Glomerular visceral epithelial cell (primary cell): ENCODE results near the gene CDK5.

Experiments
- DNase-seq: peaks from one replicate; pipeline ENCODE4 v3.0.0-alpha.2; 2016; ENCODE audit errors: extremely low spot score

The CDK5 gene

DNA sequence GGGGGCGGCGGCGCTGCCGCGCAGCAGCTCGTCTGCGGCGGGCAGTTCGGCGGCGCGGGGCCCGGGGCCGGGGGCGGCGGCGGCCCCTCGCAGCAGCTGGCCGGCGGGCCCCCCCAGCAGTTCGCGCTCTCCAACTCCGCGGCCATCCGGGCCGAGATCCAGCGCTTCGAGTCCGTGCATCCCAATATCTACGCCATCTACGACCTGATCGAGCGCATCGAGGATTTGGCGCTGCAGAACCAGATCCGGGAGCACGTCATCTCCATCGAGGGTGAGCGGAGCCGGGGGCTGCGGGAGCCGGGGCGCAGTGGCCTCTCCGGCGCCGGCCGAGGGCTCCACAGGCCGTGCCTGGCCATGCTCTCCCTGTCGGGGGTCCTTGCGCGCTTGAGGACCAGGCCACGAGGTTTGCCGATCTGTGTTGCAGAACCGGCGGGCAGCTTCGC lies 29.1 kb upstream of the CDK5 start:
- peak; percentile 31 for DNase-seq

GRCh38 chr7:151085691-151086620 lies 28.3 kb upstream of the CDK5 start, which contains the start of gene AGAP3:
Gene AGAP3, plus strand, starts transcription at chr7:151086475. Its CDS starts 267 bp downstream, at chr7:151086742.
- DNase-seq: peak; percentile 76

GRCh38 chr7:151085329-151085690 lies 27.6 kb upstream of the CDK5 start:
- DNase-seq: no peak

GRCh38 chr7:151083824-151084160 lies 26.1 kb upstream of the CDK5 start:
- no peak for DNase-seq

DNA sequence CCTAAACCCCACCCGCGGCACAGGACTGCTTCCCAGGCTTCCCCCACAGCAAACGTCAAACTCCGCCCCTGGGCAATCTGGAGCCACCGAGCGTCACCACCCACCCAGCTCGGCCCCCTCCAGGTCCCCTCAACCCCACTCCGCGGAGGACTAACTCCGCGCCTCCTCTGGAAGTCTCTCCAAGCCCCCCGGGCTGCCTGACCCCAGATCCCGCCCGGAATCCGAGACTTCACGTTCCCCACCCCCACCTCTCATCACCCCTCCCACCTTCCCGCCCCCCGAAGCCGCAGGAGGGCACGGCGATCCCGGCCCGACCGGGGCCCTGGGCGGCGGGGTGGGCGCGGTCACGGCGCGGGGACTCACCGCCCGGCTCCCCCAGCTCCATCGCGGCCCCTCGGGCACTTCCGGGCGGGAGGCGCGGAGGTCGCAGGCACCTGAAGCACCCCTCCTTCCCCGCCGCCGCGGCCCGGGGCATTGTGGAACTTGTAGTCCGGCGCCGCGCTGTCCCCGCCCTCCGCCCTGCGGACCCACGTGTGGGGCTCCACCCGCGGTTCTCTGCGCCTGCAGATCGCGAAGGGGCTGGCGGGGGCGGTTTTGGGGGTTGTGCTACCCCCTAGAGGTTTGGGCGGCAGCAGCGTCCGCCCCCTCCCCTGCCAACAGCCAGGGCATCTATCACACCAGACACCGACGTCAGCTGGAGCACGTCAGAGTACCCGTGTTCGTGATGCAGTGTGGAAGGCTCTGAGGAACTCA lies 25.6 kb upstream of the CDK5 start, which contains the start of gene TMUB1:
Gene TMUB1, minus strand, starts transcription at position 423 of the 753 bp plus-strand sequence. CDS start 930 bp downstream, outside the sequence.
- peak; percentile 62 for DNase-seq

GRCh38 chr7:151082141-151083070 lies 24.7 kb upstream of the CDK5 start:
- no peak for DNase-seq

DNA sequence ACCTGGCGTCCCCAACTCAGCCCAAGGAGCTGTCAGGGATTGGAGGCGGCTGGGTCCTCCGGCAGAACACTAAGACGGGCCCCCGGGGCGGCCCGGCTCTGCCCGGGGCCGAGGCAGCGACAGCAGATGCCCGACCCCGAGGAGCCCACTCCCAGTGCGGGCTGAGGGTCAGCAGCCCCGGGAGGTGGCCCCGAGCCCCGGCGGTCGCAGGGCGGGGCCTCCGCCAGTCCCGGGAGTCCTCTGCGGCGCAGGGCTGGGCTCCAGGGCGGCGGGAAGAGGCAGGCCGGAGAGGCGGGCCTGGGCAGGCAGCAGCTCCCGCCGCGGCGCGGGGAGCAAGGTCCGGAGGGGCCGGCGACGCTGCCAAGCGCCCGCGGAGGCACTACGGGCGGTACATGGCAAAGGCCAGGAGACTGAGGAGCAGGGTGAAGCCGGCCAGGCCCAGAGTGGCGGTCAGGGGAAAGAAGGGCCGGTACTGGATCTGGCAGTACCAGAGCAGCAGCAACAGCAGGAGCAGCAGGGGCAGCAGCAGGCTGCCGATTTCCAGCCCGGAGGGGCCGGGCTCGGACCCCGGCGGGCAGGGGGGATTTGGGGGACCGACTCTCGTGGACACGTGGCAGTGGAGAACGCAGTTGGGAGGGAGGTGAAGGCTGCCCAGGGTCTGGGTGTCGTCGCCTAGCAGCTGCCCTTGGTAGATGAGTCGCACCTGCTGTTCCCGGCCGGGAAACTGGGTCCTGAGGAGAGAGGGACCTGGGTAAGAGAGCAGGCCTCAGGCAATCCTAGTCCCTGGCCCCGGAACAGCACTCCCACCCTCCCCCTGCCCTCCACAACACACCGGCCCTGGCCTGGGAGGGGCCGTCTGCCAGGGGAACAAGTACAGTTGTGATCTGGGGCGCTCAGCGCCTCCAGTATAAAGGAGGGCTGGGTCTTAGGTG lies 23.7 kb upstream of the CDK5 start:
- peak; percentile 34 for DNase-seq

GRCh38 chr7:151080522-151081169 lies 22.9 kb upstream of the CDK5 start, which contains the start of gene FASTK:
Gene FASTK, minus strand, starts transcription at chr7:151080809. Its CDS starts 43 bp downstream, at chr7:151080766.
- peak; percentile 91 for DNase-seq

GRCh38 chr7:151080067-151080521 lies 22.4 kb upstream of the CDK5 start:
- peak; percentile 34 for DNase-seq

DNA sequence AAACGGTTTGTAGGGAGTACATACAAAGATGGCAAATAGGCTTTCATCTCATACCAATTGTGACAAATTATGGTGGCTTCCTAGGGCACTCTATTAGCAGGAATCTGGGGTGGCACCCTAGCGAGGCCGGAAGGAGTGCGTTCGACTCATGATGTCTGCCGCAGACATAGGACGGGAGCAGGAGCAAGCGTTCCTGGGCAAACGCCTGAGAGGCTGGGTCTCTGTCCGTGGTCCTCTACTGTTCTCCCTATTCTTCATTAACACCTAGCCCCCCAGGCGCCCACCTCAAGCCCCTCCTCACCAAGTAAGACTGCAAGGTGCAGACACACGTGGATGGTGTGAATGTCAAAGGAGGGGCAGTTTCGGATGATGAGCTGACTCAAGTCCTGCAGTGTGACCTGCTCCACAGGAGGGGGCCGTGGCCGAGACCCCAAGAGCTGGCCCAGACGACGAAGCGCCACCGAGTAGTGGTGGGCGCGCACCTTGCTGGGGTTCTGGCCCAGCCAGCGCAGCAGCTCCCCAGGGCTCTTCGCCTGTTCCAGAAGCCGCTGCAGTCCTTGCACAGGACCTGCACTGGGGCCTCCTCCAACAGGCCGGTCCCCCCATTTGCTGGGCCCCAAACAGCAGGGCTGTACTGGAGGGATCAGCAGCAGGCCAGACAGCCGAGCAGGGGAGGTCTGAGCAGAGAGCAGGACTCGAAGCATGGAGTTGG lies 21.7 kb upstream of the CDK5 start:
- DNase-seq: no peak

- no peak for DNase-seq
These were observed 20.7 kb upstream of the CDK5 start for GRCh38 chr7:151078233-151079040.

GRCh38 chr7:151077705-151078232 lies 20.1 kb upstream of the CDK5 start:
- no peak for DNase-seq

DNA sequence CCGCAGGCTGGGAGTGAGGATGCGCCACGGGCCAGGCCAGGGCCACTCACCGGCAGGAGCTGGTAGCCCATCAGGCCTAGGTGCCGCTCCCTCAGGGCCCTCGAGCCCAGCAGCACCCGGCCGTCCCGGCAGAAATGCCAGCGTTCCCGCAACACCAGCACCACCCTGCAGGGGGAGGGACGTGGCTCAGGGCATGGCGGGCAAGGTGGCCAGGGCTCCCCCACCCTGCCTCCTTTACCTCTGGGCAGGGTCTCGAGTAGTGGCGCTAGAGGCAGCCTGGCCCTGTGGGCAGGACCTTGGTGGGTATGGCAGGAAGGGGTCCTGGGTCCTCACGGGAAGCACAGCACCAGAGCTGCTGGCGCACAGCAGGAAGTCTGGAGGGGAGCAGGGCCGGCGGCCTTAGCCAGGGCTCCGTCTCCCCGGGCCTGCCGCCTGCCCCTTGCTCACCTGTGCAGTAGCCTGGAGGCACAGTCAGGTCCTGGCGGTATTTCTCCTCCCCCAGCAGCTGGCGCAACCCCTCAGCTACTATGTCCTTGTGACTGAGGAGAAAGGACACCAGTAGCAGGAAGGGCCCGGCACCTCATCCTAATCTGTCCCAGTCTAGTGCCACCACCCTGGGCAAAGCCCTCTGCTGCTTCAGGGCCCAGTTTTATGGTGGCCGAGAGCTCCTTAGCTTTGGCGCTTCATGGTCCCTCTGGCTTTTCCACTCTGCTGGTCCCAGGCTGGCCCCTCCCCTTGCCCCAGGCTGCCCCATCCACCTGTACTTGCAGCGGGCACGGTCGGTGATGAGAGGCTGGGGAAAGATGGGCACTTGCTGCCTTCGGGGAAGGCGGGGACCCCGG lies 19.4 kb upstream of the CDK5 start:
- DNase-seq: peak; percentile 34

DNA sequence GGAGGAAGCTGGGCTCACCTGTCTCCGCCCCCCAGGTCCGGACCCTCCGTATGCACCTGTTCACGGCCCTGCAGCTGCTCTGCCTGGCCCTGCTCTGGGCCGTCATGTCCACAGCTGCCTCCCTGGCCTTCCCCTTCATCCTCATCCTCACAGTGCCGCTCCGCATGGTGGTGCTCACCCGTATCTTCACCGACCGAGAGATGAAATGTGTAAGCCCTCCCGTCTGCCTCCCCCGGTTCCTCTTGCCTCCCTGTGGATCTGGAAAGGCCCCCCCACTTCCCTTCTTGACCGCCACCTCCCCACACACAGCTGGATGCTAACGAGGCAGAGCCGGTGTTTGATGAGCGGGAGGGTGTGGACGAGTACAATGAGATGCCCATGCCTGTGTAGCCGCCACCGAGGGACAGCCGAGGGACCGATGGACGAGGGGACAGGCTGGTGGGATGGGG lies 18.3 kb upstream of the CDK5 start:
- no peak for DNase-seq

DNA sequence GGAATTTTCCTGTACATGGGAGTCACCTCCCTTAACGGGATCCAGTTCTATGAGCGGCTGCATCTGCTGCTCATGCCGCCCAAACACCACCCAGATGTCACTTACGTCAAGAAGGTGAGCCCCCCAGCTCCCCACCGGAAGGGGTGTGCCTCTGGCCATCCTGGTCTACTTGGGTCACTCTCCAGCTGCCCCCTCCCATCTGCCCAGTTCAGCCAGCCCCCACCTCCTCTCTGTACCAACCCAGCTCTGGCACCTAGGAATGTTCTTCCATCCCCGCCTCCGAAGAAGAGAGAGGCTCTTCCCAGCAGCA lies 17.9 kb upstream of the CDK5 start:
- no peak for DNase-seq

DNA sequence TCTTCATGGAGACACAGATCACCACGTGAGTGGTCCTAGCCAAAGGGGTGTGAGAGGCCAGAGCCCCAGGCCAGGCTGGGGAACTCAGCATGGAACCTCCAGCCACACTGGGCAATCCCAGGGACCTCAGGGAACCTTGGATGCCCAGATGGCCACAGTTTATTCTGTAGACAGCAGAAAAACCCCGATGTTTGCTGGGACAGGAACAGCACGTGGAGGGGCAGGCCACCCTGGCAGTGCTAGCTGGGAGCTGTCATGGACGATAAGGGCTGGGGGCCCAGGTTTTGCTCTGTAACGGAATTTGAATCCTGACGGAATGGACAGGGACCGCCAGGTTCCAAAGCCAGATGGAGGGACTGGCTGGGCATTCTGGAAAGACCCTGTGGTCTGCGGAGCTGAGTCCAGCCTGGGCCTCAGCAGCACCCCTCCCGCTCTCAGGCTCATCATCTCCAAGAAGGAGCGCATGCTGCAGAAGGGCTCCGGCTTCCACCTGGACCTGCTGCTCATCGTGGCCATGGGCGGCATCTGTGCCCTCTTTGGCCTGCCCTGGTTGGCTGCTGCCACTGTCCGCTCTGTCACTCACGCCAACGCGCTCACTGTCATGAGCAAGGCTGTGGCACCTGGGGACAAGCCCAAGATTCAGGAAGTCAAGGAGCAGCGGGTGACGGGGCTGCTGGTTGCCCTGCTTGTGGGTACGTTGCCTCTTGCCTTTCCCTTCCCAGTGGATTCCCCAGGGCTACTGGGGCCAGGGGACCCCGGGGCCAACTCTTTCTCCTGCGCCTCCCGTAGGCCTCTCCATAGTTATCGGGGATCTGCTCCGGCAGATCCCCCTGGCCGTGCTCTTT lies 17.3 kb upstream of the CDK5 start:
- DNase-seq: no peak
